ENCODE results near the gene TMEM167B.

Gene TMEM167B

GRCh38 chr1:109083923-109084322 lies 6.6 kb upstream of the TMEM167B start:
- no peak for DNase-seq

- no peak for DNase-seq
Observed at GRCh38 chr1:109084563-109085517, 5.7 kb upstream of the TMEM167B start.

GRCh38 chr1:109089242-109090015 lies 1.1 kb upstream of the TMEM167B start:
- DNase-seq: no peak

GRCh38 chr1:109091078-109091838 lies 694 bp downstream of the TMEM167B start:
- no peak for DNase-seq

GRCh38 chr1:109091839-109092193 lies 1.3 kb downstream of the TMEM167B start:
- DNase-seq: no peak

GRCh38 chr1:109094377-109094803 lies 3.8 kb downstream of the TMEM167B start:
- no peak for DNase-seq

- DNase-seq: no peak
Observed at GRCh38 chr1:109094871-109095270, 4.3 kb downstream of the TMEM167B start.

GRCh38 chr1:109095631-109096030 lies 5.1 kb downstream of the TMEM167B start:
- no peak for DNase-seq

GRCh38 chr1:109096120-109096519 lies 5.6 kb downstream of the TMEM167B start:
- DNase-seq: no peak

GRCh38 chr1:109099938-109100773 lies 9.6 kb downstream of the TMEM167B start:
- DNase-seq: peak; percentile 93

GRCh38 chr1:109104364-109105151 lies 14.0 kb downstream of the TMEM167B start:
- DNase-seq: no peak

- DNase-seq: no peak
Observed at GRCh38 chr1:109105881-109106280, 15.3 kb downstream of the TMEM167B start.

- no peak for DNase-seq
Observed at GRCh38 chr1:109107785-109108184, 17.2 kb downstream of the TMEM167B start.

GRCh38 chr1:109109906-109110305 lies 19.3 kb downstream of the TMEM167B start:
- DNase-seq: no peak

GRCh38 chr1:109111386-109112055 lies 21.0 kb downstream of the TMEM167B start:
- DNase-seq: no peak

GRCh38 chr1:109112056-109112651 lies 21.6 kb downstream of the TMEM167B start:
- DNase-seq: no peak

- DNase-seq: peak; percentile 69
Observed at GRCh38 chr1:109112652-109113285, 22.2 kb downstream of the TMEM167B start.

GRCh38 chr1:109113590-109114341 lies 23.2 kb downstream of the TMEM167B start, which contains the start of gene ELAPOR1:
TSS of gene ELAPOR1 (plus strand) at chr1:109114115. CDS start at chr1:109114184, 69 bp downstream.
- DNase-seq: no peak

- DNase-seq: no peak
Observed at GRCh38 chr1:109114342-109114674, 23.7 kb downstream of the TMEM167B start.

All from NK-92 treated with Interleukin-12 subunit alpha and Interleukin-12 subunit beta, amount 100 ng/mL, for 24 hours (cell line).